ENCODE data around the gene SPNS2.

GRCh38 chr17:4503283-4504025, 4.8 kb downstream of the SPNS2 start:
- TF ChIP-seq CTCF (conservative IDR thresholded peaks at IDR 0.05; ENCODE audit: low read length) (no peak), EZH2phosphoT487 (IDR thresholded peaks at IDR 0.05; ENCODE audit: borderline replicate concordance) (no peak)
